HS-27A (cell line): ENCODE results near the gene MYO16.
"Not testable (repeated sequence)": the region's sequence is repeated elsewhere in the genome, so short reads cannot be mapped to it uniquely, and the experiment has no call there.

Experiments used
- DNase-seq: peaks from one replicate; pipeline ENCODE4 v3.0.0-alpha.2; 2012; ENCODE audit warnings: low read depth, missing footprints

Gene MYO16

DNA sequence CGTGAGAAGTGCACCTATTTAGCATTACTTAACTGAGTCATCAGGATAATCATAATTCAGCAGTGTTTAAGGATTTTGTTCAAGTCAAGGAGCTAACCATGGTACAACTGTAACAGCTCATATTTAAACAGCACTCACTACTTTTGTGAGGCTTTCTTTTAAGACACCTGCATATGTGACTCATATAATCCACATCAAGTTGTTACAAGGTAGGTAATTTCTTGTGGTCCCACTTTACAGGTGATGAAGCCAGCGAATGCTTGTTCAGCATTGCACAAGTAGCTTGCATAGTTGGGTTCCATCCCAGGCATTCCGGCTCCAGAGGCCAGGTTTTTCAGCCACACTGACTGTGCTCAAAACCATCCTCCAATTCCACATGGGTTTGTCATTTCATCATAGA is 569.2 kb downstream of the MYO16 start:
- DNase-seq: no peak

DNA sequence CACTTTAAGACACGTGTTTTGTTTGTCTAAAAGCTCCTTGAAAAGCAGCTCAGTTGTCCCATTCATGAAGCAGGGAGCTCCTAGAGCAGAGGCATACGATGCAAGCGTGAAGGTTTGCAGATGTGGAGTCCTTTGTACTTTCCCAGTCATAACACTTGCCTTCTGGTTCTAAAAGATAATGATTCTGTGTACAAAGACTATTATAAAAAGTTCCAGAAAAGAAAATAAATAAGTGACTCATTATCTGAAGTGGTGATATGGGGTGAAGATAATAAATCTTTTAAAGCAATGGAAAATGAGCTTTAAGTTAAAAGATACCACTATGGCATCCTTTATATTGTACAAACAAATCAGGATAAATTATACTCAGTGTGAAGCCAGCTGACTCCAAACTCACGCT is 569.9 kb downstream of the MYO16 start:
- DNase-seq: no peak

DNA sequence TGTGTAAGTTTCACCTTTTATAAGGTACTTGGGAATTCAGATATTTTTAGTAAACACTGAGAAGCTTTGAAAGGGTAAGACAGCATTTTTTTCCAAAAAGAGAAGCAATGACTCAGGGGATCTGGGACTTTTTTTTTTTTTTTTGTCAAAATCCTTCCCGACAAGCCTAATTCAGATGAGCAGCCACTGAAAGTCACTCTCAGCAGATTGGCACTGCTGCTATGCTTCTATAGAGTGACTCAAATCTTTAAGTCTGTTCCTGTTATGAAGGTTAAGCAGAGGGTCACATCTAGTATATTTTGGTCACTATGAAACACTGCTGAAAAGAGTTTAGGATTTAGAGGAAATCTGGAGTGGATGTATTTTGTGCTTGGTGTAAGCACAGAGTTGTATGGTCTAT is 571.1 kb downstream of the MYO16 start:
- DNase-seq: no peak

DNA sequence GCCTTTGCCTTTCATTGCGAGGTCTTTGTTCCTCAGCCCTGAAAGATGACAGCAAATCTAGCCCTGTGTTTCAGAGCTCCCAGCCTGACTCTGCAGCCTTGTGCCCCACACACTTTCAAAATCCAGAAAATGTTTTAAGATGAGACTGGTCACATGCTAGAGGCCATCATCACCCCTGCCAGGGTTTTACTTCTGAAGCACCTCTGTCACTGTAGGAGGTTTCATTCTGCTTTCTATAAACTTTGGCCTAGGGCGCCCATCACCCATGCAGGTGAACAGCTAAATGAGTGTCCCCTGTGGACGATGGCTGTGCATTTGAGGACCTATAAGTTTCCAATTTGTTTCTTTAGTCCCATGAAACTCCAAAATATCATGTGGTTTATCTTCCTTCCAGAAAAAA is 574.2 kb downstream of the MYO16 start:
- no peak for DNase-seq

DNA sequence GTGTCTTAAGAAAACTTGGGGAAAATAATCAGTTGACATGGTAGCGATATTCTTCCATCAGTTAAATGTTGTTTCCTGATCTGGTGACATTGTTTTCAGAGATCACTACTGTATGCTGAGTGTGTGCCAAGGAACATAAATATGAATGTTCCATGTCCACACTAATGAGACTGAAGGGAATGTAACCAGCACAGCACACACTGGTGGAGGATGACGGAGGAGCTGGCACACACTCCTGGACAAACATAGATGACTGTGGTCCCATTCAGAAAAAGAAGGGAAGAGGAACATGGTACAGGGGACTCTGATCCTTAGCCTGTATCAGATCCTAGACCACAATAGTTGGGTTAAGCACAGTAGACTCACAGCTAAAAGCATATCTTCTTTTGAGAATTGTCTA is 574.8 kb downstream of the MYO16 start:
- DNase-seq: no peak

DNA sequence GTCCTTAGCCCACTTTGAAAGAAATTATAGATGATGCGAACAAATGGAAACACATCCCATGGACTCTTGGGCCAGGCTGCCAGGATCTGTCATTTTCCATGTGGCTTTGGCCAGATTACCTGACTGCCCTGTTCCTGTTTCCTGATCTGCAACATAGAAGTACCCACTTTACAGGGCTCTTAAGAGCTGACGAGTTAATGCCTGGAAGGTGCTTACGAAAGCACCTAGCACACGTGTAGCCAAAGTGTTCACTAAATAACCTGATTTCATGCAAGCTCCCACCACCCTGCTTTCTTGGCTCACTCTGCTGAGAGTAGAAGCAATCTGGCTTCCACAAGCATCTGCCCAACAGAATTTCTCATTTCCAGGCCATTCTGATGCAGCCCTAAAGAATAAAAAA is 575.2 kb downstream of the MYO16 start:
- DNase-seq: no peak

DNA sequence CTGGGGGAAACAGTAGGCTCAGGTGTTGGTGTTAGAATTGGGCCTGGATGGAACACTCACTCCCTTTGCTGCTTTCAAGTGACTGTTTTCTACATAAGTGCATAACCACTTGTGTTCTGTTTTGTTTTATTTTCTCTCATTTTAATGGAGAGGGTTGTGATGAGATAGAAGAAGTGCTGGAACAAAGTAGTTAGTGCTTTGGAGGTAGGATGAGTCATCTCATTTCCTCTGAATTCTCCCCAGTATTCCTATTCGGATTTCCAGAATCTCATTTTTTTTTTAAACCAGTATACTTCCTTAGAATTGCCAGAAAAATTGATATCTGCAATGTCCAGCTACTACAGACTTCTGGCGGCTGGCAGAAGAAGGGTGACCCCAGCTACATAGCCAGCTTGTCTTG is 575.9 kb downstream of the MYO16 start:
- DNase-seq: no peak

DNA sequence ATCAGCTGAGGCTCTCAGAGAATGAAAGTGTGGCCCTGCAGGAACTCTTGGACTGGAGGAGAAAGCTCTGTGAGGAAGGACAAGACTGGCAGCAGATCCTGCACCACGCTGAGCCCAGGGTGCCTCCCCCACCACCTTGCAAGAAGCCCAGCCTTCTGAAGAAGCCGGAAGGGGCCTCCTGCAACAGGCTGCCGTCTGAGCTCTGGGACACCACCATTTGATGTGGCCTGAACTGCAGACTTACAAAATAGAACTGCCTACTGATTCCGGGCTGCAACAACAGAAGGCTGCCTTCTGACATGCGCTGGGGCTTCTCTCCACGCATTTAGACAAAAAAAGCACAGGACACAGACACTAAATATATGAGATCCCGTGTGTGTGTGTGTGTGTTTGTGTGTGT is 577.2 kb downstream of the MYO16 start:
- no peak for DNase-seq

DNA sequence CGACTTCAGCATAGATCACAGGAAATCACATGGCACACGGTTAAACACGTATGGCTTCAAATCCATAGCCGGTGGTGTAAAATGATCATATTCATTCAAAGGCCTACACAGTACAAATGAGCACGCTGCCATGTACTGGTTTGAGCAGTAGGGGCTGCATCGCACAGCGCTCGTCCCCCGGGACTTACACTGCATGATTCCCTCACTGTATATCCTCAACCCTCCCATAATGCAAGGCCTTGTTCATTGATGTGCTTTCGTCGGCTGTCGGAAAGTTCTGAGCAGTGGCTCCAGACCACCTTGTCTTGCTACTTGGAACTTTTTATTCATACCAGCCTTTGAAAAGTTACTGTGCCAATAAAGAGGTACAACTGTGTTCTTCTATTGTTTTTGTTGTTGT is 578.2 kb downstream of the MYO16 start:
- no peak for DNase-seq

DNA sequence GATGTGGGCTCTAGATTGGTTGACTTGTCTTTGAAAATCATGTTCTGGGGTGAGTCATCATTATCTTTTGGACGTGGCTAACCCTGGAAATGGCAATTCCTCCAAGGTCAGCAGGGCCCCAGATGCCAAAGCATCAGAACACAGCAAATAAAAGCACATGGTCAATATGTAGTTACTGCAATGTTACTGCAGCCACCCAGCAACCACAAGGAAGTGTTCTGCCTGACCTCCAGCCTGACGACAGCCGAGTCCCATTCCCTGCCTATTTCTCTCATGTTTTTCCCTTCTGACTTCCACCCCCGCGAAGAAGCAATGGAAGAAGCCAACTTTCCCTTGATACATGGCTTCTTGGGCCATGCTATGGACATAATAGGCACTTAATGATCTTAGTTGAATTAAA is 579.1 kb downstream of the MYO16 start:
- no peak for DNase-seq

DNA sequence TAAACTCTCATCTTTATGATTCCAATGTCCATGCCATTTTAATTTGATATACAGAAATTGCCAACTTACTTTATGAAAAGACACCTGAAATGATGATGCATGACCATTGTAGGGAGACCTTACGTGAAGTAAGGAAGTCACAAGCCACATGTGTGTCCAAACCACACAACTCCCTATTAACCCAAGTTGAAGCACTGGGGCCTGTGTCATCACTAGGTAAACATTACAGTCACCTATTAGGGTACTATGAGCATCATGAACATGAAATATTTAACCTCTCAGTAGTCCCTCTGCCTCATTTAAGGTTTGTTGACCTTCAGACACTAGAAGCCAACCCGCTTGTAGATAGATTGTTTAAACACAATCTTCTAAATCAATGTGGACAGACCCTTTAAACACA is 580.1 kb downstream of the MYO16 start:
- no peak for DNase-seq

DNA sequence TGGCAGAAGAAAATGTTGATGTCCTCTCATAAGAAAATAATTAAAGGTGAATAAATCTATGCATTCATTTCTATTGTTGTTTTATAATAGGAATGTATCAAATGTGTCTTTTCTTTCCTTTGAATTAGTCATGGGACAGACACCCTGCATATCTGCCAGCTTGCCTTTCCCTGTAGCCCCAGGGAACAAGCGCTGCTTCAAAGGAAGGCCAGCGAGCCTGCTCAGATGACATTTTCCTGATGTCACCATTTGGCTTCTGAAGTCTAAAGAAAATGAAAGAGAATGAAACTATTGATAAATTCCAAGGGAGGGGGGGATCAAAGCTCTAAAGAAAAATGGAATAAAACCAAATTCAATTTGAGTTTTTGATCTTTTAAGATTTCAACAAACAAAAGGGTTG is 582.2 kb downstream of the MYO16 start:
- DNase-seq: no peak

DNA sequence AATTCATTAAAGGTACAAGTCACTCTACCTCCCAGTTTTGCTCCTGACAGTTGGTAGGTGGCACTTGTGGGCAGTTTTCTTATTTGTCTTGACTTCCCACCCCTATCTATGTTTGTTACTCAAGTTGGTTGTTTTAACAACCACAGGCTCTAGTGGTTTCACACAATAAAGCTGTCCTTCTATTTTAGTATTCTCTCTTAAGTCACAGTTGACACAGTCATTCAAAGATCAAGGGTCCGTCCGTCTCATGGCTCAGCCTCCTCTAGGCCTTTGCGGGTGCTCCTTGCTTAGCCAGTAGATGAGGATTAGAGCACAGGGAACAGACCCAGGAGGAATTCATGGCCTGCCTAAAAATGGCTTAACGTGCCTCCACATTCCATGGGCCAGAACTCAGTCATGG is 583.2 kb downstream of the MYO16 start:
- DNase-seq: no peak

DNA sequence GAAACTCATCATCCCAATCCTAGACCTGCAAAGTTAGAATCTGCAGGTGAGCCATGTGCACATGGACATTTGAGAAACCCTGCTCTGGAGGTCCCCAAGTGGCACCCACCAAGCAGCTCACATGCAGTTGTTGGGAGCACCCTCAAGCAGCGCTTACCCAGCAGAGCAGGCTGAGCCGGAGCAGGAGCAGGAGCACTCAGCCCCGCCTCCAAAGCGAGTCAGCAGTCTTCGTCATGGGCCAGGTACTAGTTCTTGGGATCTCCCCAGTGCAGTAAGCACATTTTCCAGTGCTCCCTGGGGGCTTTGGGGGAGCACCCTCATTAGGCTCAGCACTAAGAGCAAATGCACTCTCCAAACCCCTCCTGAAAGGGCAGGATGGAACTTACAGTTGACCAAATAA is 584.3 kb downstream of the MYO16 start:
- DNase-seq: no peak

DNA sequence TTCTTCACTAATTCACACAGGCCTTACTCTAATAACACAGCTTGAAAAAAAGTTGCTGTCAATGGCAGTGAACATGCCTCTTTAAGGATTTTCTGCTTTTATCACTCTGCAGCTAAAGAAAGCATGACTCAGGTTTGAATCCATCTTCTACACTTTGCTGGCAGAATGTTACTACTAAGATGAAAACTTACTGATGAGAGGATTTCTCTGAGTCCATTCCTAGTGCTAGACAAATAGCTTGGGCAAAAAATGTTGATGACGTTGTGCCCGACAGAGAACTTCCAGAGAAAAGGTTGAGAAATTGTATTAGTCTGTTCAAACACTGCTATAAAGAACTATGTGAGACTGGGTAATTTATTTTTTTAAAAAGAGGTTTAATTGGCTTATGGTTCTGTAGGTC is 585.0 kb downstream of the MYO16 start:
- no peak for DNase-seq

DNA sequence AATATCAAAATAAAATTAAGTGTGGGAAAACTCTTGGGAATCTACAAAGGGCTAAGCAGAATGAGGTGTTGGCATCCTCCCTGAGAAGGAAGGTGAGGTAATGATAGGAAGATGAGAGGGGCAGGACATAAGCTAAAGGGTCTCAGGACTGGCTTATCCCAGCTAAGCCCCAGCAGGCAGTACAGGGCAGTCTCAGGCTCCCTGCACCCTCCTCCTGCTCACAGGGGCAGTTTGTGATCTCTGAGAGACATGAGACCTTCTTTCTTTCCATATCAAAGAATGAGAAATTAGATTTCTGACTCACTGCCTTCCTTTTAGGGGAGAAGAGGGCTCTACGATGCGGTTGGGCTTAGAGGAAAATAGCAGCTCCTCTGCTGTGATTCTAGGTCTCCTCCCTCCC is 586.0 kb downstream of the MYO16 start:
- no peak for DNase-seq

DNA sequence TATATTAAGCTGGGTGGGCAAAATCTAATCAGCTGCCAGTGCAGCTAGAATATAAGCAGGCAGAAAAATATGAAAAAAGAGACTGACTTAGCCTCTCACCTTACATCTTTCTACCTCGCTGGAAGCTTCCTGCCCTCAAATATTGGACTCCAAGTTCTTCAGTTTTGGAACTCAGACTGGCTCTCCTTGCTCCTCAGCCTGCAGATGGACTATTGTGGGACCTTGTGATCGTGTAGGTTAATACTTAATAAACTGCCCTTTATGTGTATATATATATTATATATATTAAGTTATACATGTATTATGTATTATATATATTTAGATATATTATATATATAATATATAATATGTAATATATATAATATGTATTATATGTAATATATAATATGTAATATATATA is 588.1 kb downstream of the MYO16 start:
- DNase-seq: not testable (repeated sequence)

DNA sequence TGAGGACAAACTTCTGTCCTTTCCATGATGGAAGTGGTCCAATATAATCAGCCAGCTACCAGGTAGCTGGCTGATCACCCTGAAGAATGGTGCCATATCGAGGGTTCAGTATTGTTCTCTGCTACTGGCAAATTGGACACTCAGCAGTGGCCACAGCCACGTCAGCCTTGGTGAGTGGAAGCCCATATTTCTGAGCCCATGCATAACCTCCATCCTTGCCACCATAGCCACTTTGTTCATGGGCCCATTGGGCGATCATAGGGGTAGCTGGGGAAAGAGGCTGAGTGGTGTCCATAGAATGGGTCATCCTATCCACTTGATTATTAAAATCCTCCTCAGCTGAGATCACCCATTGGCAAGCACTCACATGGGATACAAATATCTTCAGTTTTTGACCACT is 591.2 kb downstream of the MYO16 start:
- no peak for DNase-seq

DNA sequence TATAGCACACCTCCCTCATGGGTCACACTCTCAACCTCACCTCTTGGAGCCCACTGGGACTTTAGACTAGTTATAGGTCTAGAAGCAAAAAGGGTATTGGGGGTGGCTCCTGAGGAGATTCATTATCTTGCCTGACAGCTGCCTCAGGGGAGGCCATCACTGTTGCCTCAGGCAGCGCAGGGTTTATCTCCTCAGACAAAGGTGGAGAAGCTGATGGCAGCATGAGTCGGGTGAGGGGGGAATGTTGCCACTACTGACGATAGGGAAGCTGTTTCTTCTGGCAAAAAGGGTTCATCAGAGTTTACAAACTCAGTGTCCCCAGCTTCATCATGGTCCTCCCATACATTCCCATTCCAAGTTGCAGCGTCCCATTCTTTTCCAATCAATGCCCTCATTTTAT is 594.6 kb downstream of the MYO16 start:
- DNase-seq: no peak

DNA sequence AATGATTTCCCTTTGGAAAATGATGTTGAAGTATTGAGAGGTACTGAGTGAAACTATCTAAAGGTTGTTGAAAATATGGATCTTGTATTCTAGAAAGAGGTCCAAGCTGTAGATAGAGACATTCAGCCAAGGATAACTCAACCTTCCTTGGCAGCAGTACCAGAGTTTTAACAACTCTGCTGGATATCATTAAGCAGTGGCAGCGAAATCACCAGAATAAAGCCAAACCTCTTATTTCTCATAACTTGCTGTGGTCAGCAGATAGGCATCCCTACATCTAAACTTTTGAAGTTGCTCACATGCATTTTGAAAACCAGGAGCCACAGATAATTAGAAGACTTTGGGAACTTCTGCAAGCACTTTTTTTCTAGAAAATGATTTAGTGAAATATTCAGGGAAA is 597.2 kb downstream of the MYO16 start:
- DNase-seq: no peak

DNA sequence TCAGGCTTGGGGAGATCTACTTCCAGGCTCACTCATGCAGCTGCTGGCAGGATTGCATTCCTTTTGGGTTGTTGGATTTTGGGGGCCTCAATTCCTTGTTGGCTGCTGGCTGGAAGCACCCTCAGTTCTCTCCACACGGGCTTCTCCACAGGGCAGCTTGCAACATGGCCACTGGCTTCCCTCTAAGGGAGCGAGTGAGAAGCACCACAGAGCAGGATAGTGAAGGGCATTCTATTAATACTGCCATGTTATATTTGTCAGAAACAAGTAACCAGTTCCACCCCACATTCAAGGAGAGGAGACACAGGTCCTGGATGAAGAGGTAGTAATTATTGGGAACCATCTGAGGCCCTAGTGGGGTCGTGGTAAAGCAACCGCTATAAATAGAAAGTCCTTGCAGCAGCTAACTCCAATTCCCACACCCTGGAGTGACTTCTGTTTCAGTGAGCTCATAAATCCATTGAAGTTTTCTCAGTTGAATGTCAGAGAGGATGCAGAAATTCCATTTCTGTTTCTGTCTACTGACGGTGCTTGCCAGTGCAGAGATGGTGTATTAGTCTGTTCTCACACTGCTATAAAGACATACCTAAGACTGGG is 598.0 kb downstream of the MYO16 start:
- DNase-seq: no peak

DNA sequence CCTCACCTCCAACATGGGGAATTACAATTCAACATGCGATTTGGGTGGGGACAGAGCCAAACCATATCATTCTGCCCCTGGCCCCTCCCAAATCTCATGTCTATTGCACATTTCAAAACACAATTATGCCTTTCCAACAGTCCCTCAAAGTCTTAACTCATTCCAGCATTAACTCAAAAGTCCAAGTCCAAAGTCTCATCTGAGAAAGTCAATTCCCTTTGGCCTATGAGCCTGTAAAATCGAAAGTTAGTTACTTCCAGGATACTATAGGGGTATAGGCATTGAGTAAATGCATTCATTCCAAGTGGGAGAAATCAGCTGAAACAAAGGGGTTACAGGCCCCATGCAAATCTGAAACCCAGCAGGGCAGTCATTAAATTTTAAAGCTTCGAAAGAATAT is 598.8 kb downstream of the MYO16 start:
- DNase-seq: no peak

DNA sequence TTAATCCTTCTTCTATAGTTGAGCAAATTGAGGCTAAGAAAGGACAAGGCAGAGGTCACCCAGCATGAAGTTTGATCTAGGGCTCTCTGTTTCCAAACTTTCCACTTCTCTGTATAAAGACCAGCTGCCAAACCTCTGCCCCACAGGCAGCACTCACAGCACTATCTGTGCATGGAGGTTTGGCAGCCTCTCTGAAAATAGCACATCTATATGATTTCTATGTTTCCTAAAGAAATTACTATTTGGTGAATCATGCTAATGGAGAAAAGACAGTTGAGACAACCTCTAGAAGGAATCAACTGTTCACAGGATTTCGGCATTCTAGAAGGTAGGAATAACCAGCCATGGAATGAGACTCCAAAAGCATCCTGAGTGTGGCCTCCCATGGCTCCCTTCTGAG is 602.5 kb downstream of the MYO16 start:
- DNase-seq: no peak

DNA sequence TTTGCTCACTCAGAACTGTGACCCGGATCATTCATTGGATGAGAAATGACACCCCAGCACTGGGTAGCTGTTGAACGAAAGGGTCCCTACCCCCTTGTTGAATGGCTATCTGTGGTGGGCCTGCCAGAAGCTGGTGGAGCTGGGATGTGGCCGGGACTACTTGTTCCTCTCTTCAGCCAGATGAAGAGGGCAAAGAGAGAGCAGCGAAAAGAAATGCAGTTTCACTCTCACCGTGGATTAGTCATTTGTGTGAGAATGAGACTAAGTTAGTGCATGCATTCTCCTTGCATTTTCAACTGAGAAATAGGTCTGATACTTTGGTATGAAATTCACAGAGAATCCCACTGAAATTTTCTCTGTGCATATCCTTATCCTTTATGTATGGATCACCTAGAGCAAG is 603.9 kb downstream of the MYO16 start:
- DNase-seq: no peak

DNA sequence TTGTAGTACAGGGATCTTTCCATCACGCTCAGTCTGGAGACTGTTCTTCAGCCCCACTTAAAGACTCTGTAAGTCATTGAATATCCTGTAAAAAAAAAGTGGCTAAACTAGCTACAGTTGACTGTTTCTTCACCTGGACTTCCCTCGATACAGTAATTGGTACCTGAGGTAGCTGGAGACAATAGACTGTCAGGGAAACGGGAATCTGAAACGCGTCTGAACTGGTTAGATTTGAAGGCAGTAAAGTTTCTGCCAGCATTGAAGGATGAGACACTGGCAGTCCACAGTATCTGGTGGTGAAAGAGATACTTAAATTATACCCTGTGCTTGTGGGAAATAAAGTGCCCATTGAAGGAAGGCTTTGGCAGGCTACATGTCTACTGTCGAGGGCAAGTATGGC is 606.5 kb downstream of the MYO16 start:
- no peak for DNase-seq
